Astrocyte of the cerebellum (primary cell): Measurements from ENCODE around the gene SLC26A6.

Experiments
- DNase-seq: peaks from one replicate; pipeline ENCODE4 v3.0.0-alpha.2; 2011; ENCODE audit warnings: low read depth
- H3K4me3 ChIP-seq: 2 replicates; pipeline ENCODE4 v1.5.1; 2011; ENCODE audit warnings: mild to moderate bottlenecking, low read depth, low read length, moderate library complexity
- in situ Hi-C: cut with HindIII; loops from 2 replicates; pipeline ENCODE4 v1.10.0; 2017; ENCODE audit warnings: low sequenced_read_pairs
- TF ChIP-seq, protein P1 (sequence below): IDR thresholded peaks from 2 replicates; pipeline ENCODE4 v1.5.1; 2012; ENCODE audit warnings: low read length, low read depth, moderate library complexity, mild to moderate bottlenecking; ENCODE audit errors: missing control alignments

The SLC26A6 gene

DNA sequence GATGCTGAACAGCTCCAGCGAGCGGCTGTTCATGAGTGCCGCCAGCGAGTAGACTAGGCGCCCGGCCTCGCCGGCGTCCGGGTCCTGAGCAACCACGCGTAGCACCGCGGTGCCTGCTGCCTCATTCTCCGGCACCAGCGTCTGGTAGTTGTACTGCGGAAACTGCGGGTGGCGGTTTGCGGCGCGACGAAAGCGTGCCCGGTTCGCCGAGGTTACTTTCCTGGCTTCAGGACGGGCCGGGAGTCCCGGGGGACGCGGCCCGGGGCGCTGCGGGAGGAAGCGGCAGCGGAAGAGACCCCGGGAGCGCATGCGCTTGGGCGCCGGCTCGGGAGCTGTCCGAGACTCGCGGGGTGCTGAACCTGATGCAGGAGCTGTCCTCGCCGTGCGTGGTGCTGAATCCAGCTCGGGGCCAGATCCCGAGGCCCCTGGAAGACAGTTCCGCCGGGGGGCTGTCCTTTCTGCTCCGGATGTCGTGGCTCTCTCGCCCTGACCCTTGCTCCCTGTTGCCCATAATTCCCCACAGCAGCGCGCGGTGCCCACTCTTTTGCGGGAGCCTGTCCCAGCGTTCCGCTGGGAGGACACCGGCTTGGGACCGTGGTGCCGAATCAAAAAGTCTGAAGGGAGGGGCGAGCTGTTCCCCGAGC, 26.4 kb upstream of the SLC26A6 start:
- in situ Hi-C loops = no loop called here
- peak overlapping the region; percentile 46 for H3K4me3 ChIP-seq
- DNase-seq = no peak
- TF ChIP-seq, protein P1, sequence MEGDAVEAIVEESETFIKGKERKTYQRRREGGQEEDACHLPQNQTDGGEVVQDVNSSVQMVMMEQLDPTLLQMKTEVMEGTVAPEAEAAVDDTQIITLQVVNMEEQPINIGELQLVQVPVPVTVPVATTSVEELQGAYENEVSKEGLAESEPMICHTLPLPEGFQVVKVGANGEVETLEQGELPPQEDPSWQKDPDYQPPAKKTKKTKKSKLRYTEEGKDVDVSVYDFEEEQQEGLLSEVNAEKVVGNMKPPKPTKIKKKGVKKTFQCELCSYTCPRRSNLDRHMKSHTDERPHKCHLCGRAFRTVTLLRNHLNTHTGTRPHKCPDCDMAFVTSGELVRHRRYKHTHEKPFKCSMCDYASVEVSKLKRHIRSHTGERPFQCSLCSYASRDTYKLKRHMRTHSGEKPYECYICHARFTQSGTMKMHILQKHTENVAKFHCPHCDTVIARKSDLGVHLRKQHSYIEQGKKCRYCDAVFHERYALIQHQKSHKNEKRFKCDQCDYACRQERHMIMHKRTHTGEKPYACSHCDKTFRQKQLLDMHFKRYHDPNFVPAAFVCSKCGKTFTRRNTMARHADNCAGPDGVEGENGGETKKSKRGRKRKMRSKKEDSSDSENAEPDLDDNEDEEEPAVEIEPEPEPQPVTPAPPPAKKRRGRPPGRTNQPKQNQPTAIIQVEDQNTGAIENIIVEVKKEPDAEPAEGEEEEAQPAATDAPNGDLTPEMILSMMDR = no peak

DNA sequence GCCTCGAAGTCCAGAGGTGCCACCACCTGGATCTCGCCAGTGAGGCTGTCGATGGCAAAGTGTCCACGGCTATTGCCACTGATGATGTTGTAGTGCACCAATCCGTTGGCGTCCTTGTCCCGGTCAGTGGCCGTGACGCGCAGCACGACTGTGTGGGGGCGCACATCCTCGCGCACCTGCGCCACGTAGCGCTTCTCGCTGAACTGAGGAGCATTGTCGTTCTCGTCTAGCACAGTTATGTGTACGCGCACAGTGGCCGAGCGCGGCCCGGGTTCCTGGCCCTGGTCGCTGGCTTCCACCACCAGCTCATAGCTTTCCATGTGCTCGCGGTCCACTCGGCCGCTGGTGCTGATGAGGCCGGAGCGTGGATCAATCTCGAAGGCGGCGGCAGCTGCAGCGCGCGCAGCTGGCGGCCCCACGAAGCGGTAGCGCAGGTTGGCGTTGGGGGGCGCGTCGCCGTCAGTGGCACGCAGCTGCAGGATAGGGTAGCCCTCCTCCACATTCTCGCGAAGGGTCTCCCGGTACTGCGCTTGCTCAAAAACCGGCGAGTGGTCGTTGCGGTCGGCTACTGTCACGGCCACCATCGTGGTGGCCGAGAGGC, 25.6 kb upstream of the SLC26A6 start:
- H3K4me3 ChIP-seq = peak overlapping the region; percentile 46
- TF ChIP-seq, protein P1 = no peak
- DNase-seq = no peak
- in situ Hi-C loops = no loop called here

DNA sequence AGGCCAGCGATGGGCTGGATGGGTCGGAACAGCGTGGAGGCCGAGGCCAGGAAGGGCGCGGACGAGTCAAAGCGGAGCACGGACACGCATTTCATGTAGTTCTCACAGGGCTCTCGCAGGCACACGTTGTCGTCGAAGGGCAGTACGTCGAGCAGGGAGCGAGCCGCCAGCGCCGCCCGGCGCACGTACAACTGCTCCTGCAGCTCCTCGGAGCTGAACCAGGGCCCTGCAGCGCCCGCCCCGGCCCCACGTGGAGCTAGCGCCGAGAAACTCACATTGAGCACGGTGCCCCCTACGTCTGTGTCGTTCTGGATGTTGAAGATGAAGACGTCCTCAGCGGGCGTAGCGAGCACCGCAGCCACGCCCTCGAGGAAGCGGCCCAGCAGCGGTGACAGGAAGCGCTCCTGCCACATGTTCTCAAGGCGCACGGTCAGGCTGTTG, 21.6 kb upstream of the SLC26A6 start:
- DNase-seq = no peak
- no peak overlapping the region for H3K4me3 ChIP-seq
- TF ChIP-seq, protein P1 = no peak
- in situ Hi-C loops = no loop called here

DNA sequence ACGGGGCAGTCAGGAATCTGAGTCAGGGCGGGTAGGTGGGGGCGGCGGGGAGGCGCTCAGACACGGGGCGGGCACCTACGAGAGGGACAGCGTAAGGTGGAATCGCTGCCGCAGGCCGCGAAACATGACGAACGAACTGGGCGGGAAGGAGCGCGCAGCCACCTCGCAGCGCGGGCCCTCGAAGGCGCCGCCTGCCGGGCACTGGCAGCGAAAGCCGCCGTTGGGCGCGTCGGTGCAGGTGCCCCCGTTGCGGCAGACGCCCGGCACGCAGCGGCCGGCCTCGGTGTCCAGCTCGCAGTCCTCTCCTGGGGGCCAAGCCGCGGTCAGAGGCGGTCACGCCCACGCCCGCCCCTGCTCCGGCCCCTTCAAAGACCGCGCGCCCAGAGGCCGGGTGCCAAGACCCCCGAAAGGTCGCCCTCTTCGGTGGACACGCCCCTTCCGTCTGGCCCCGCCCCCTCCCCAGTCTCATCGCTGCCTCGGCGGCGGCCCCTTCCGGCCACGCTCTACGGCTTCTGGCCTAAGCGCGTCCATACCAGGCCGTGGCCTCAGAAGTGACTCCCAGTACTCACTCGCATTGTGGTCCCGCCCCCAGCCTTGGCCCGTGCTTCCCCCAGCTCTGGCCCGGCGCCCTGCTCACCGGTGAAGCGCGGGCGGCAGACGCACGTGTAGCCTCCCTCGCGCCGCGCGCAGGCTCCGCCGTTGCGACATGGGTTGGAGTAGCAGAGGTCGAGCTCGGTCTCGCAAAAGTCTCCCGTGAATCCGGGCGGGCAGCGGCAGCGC, 21.0 kb upstream of the SLC26A6 start:
- in situ Hi-C loops = no loop called here
- peak overlapping the region; percentile 32 for H3K4me3 ChIP-seq
- DNase-seq = no peak
- TF ChIP-seq, protein P1 = peak; percentile 45

DNA sequence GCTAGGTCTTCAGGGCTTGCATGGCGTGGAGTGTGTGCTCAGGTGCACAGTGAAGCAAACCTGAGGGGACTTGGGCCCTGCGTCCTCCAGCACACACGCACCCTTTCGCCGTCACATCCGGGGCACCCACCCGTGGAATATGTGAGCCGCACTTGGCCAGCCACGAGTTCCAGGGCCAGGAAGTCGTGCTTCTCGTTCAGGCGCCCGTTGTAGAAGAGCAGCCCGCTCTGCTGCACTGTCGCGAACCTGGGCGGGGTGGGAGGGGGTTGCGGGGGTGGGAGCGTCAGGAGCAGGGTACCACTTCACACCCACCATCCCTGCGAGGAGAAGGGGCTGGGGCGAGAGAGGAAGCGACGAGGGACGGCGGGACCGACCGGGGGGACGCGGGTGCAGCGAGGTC, 20.3 kb upstream of the SLC26A6 start:
- no peak for DNase-seq
- in situ Hi-C loops = no loop called here
- peak overlapping the region; percentile 32 for H3K4me3 ChIP-seq
- TF ChIP-seq, protein P1 = no peak

DNA sequence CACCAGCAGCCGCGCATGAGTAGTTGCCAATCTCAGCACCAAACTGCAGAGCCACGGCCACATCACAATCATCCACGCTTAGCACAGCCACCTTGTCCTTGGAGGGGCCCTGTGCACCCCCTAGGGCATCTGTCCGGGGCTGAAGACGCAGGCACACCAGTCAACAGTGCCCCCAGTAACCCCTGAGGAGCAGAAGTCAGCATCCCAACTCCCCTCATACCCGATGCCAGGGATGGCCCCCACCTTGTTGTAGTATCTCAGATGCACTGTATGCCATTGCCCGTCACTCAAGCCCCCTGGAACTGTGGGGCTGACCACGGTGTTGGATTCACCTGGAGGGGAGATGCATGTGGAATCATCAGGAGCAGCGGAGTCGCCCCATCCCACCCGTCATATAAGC, 19.8 kb upstream of the SLC26A6 start:
- DNase-seq = no peak
- no peak overlapping the region for H3K4me3 ChIP-seq
- in situ Hi-C loops = no loop called here
- TF ChIP-seq, protein P1 = no peak
